Omental fat pad (tissue), 4 donors: ENCODE results near the gene OSBPL6. TPM values are rescaled to one million over a fixed set of nuclear protein-coding genes. Genes with fewer than 3 reads are reported as not detected.

Source experiments
- ATAC-seq: fragments of 150-250 bp; one replicate; pipeline ENCODE4 v1.9.1; 2016; ENCODE audit warnings: mild to moderate bottlenecking, moderate library complexity; ENCODE audit not compliant: low FRiP score
- DNase-seq: peaks from one replicate; pipeline ENCODE4 v3.0.0-alpha.2; 2019; ENCODE audit warnings: low spot score
- CTCF ChIP-seq, 3 donors: fragments of 450-650 bp; IDR thresholded peaks; one replicate each; pipeline ENCODE4 v1.5.1; 2016 to 2017; ENCODE audit warnings: antibody characterized with exemption in 3 of 3, mild to moderate bottlenecking in 3 of 3, moderate library complexity in 2 of 3
- total RNA-seq, 4 donors: library from RNA; depleted of rRNA; stranded (reverse); fragments of >200 nt; gene quantifications; one replicate each; pipeline ENCODE4 v1.1.0, GENCODE V29; 2016

OSBPL6 gene
- total RNA-seq, 4 donors from 2014 or later, result 1.1 to 2.0 (median 1.6) TPM

GRCh38 chr2:178283341-178283918 is 89.1 kb downstream of the OSBPL6 start:
- no peak for ATAC-seq
- no peak for TF ChIP-seq CTCF (IDR thresholded peaks at IDR 0.05)
- DNase-seq, result no peak

- ATAC-seq (no peak), DNase-seq (no peak)
- TF ChIP-seq CTCF (IDR thresholded peaks at IDR 0.05), result no peak
Observed at GRCh38 chr2:178284613-178285286, 90.4 kb downstream of the OSBPL6 start.

GRCh38 chr2:178285287-178285615 is 90.9 kb downstream of the OSBPL6 start:
- DNase-seq (no peak), ATAC-seq (no peak)
- TF ChIP-seq CTCF (IDR thresholded peaks at IDR 0.05), result no peak

- ATAC-seq, result no peak
- DNase-seq, result no peak
- TF ChIP-seq CTCF (IDR thresholded peaks at IDR 0.05), result no peak
Observed at GRCh38 chr2:178286636-178287035, 92.3 kb downstream of the OSBPL6 start.

- no peak for TF ChIP-seq CTCF (IDR thresholded peaks at IDR 0.05)
- no peak for ATAC-seq
- no peak for DNase-seq
Observed at GRCh38 chr2:178287652-178288344, 93.5 kb downstream of the OSBPL6 start.

GRCh38 chr2:178291703-178292102 is 97.4 kb downstream of the OSBPL6 start:
- no peak for TF ChIP-seq CTCF (IDR thresholded peaks at IDR 0.05)
- DNase-seq (no peak), ATAC-seq (no peak)

GRCh38 chr2:178292586-178292985 is 98.3 kb downstream of the OSBPL6 start:
- TF ChIP-seq CTCF (IDR thresholded peaks at IDR 0.05), result no peak
- DNase-seq, result no peak
- no peak for ATAC-seq
